NCI-H1105 treated with DMSO at 0.1 percent for 48 hours (cell line): ENCODE data around the gene MUC5B.
"Not testable (repeated sequence)": the region's sequence is repeated elsewhere in the genome, so short reads cannot be mapped to it uniquely, and the experiment has no call there.

ENCODE experiments used
- DNase-seq: peaks from one replicate; lab custom pipeline; 2025; lab: John Stamatoyannopoulos, UW

Gene MUC5B

GRCh38 chr11:1266976-1267375 lies 44.1 kb downstream of the MUC5B start:
- DNase-seq = not testable (repeated sequence)

GRCh38 chr11:1267441-1268100 lies 44.7 kb downstream of the MUC5B start:
- DNase-seq = no peak

GRCh38 chr11:1269957-1270356 lies 47.1 kb downstream of the MUC5B start:
- no peak for DNase-seq

GRCh38 chr11:1270476-1270875 lies 47.6 kb downstream of the MUC5B start:
- DNase-seq = no peak

- DNase-seq = no peak
These were observed 48.1 kb downstream of the MUC5B start for GRCh38 chr11:1271002-1271401.

GRCh38 chr11:1271406-1271805 lies 48.5 kb downstream of the MUC5B start:
- DNase-seq = no peak

- DNase-seq = no peak
These were observed 49.1 kb downstream of the MUC5B start for GRCh38 chr11:1271927-1272326.

GRCh38 chr11:1272531-1272930 lies 49.7 kb downstream of the MUC5B start:
- no peak for DNase-seq

GRCh38 chr11:1274501-1274900 lies 51.6 kb downstream of the MUC5B start:
- DNase-seq = no peak

GRCh38 chr11:1275021-1275420 lies 52.2 kb downstream of the MUC5B start:
- no peak for DNase-seq

GRCh38 chr11:1276041-1276790 lies 53.4 kb downstream of the MUC5B start:
- DNase-seq = no peak

- no peak for DNase-seq
These were observed 54.2 kb downstream of the MUC5B start for GRCh38 chr11:1276866-1277615.

- no peak for DNase-seq
These were observed 55.2 kb downstream of the MUC5B start for GRCh38 chr11:1277936-1278512.

GRCh38 chr11:1278766-1279673 lies 56.2 kb downstream of the MUC5B start:
- no peak for DNase-seq

GRCh38 chr11:1279674-1280055 lies 56.8 kb downstream of the MUC5B start:
- no peak for DNase-seq

GRCh38 chr11:1280116-1281035 lies 57.5 kb downstream of the MUC5B start:
- no peak for DNase-seq

- DNase-seq = no peak
These were observed 58.6 kb downstream of the MUC5B start for GRCh38 chr11:1281326-1281973.

- DNase-seq = no peak
These were observed 59.1 kb downstream of the MUC5B start for GRCh38 chr11:1281974-1282365.

- DNase-seq = no peak
These were observed 60.2 kb downstream of the MUC5B start for GRCh38 chr11:1283091-1283511.

GRCh38 chr11:1283906-1284305 lies 61.0 kb downstream of the MUC5B start:
- no peak for DNase-seq
